HG03045 (cell line): ENCODE measurements around the gene GOLGA2.

Experiments
- ATAC-seq: cut with Tn5 transposase; IDR thresholded peaks from one replicate; pipeline ENCODE4 v1.9.1; 2021; ENCODE audit warnings: mild to moderate bottlenecking, moderate library complexity; ENCODE audit not compliant: unreplicated experiment

GOLGA2 gene, protein sequence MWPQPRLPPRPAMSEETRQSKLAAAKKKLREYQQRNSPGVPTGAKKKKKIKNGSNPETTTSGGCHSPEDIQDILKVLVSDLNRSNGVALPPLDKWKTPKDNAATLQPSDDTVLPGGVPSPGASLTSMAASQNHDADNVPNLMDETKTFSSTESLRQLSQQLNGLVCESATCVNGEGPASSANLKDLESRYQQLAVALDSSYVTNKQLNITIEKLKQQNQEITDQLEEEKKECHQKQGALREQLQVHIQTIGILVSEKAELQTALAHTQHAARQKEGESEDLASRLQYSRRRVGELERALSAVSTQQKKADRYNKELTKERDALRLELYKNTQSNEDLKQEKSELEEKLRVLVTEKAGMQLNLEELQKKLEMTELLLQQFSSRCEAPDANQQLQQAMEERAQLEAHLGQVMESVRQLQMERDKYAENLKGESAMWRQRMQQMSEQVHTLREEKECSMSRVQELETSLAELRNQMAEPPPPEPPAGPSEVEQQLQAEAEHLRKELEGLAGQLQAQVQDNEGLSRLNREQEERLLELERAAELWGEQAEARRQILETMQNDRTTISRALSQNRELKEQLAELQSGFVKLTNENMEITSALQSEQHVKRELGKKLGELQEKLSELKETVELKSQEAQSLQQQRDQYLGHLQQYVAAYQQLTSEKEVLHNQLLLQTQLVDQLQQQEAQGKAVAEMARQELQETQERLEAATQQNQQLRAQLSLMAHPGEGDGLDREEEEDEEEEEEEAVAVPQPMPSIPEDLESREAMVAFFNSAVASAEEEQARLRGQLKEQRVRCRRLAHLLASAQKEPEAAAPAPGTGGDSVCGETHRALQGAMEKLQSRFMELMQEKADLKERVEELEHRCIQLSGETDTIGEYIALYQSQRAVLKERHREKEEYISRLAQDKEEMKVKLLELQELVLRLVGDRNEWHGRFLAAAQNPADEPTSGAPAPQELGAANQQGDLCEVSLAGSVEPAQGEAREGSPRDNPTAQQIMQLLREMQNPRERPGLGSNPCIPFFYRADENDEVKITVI

GRCh38 chr9:128275198-128276007 lies at the start of gene GOLGA2:
Gene GOLGA2 (minus strand): TSS chr9:128276007. CDS start chr9:128275976, 31 bp downstream.
- peak; percentile 54 for ATAC-seq

GRCh38 chr9:128324401-128324800 lies 48.6 kb upstream of the GOLGA2 start:
- ATAC-seq, result no peak

GRCh38 chr9:128323791-128324190 lies 48.0 kb upstream of the GOLGA2 start:
- no peak for ATAC-seq

- ATAC-seq, result no peak
Observed at GRCh38 chr9:128323212-128323730, 47.5 kb upstream of the GOLGA2 start.

DNA sequence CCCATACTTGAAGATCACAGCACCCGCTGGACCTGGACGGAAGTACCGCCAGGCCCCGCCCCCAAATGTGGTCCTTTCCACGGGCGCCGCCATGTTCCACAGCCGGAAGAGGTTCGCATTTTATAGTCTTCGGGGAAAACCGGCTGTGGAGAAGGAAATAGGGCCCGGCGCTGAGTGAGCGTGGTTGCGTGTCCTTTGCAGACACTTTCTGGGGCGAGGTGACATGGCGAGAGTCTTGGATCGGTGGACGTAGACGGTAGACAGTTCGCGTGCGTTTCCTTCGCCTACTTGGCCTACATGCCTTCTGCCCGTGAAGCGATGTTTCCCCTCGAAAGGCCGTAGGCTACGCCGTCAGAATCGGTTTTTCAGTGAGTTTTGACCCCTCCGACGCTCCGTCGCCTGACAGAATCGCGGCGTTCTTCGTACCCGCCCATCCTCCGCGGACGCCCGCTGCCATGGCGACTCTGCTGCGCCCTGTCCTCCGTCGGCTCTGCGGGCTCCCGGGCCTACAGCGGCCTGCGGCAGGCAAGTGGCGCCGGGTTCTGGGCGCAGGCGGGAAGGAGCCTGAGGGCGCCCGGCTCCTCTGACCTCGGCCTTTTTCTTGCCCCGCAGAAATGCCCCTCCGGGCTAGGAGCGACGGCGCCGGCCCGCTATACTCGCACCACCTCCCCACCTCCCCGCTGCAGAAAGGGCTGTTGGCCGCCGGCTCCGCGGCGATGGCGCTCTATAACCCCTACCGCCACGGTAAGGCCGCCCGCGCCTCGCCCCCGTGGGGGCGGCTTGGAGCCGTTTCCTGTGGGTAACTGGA lies 46.8 kb upstream of the GOLGA2 start, which contains the start of the genes COQ4 and TRUB2:
Gene COQ4 (plus strand): TSS at position 436 of the 808 bp plus-strand sequence. CDS start 20 bp downstream, at position 456.
Gene TRUB2 (minus strand): TSS at position 44 of the 808 bp plus-strand sequence. CDS start 39 bp downstream, at position 5.
- ATAC-seq, result peak; percentile 82

- ATAC-seq, result peak; percentile 5
Observed at GRCh38 chr9:128321879-128322403, 46.1 kb upstream of the GOLGA2 start.

GRCh38 chr9:128321343-128321742 lies 45.5 kb upstream of the GOLGA2 start:
- ATAC-seq, result no peak

GRCh38 chr9:128317629-128318028 lies 41.8 kb upstream of the GOLGA2 start:
- ATAC-seq, result no peak

- ATAC-seq, result no peak
Observed at GRCh38 chr9:128316421-128316820, 40.6 kb upstream of the GOLGA2 start.

- no peak for ATAC-seq
Observed at GRCh38 chr9:128314697-128315096, 38.9 kb upstream of the GOLGA2 start.

- no peak for ATAC-seq
Observed at GRCh38 chr9:128310461-128310860, 34.7 kb upstream of the GOLGA2 start.

DNA sequence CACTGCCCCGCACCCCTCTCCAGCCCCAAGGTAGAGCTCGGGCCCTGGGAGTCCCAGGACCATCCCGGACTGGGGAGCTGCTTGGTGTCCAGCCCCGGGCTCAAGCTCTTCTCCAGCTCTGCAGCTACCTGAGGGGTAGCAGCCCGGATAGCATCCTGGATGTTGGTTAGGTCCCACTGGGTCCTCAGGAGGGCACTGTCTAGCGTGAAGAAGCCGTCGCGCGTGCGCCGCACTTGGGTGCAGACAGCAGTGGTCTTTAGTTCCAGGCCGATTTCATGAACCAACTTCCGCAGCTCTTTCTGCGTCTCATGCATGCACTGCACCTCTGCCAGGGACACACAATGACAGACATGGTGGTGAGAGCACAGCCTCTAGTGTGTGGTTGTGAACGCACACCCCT lies 33.7 kb upstream of the GOLGA2 start:
- no peak for ATAC-seq

DNA sequence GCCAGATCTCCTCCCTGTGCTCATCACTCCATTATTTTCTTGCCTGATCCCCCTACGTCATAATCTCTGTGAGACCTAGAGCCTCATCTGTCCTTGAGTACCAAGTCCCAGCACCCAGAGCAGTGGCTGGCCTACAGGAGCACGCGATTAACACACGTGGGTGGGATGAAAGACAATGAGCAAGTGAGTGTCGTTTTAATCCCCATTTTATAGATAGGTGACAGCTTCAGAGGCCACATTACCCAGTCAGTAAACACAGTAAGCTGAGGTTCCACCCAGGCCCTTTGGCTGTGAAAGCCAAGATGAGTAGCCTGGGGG lies 29.1 kb upstream of the GOLGA2 start:
- ATAC-seq, result no peak

GRCh38 chr9:128304136-128304970 lies 28.5 kb upstream of the GOLGA2 start:
- ATAC-seq, result no peak

DNA sequence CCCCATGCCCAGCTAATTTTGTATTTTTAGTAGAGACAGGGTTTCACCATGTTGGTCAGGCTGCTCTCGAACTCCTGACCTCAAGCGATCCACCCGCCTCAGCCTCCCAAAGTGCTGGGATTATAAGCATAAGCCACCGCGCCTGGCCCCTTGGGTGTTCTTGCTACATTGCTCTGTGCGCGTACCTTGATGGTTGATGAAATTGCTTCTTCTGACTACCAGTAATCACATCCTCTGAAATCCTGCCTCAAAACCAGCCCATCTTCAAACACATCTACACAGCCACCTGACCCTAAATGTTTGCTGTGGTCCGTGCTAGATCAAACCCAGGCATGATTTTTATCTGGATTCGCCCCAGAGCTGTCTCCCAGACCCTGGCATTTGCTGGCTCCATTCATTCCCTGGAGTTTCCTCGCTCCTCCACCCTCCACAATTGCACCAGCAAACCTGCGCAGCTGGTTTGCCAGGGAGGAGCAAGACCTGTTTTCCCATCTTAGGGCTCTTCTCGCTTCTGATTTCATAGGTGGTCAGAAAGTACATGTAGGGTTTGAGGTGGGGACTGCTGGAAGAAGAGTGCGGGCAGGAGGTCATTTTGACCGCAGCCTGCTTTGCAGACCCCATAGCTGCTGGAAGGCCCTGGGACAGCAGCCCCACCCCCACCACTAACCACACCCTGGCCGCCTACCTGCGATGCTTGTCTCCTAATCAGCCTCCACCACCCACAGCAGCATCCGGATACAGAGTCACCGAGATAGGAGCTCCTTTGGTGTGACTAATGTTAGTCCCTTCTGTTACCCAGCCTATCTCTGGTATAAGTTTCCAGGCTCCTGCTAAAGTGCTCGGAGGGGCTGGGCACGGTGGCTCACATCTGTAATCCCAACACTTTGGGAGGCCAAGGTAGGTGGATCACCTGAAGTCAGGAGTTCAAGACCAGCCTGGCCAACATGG lies 23.0 kb upstream of the GOLGA2 start:
- no peak for ATAC-seq

DNA sequence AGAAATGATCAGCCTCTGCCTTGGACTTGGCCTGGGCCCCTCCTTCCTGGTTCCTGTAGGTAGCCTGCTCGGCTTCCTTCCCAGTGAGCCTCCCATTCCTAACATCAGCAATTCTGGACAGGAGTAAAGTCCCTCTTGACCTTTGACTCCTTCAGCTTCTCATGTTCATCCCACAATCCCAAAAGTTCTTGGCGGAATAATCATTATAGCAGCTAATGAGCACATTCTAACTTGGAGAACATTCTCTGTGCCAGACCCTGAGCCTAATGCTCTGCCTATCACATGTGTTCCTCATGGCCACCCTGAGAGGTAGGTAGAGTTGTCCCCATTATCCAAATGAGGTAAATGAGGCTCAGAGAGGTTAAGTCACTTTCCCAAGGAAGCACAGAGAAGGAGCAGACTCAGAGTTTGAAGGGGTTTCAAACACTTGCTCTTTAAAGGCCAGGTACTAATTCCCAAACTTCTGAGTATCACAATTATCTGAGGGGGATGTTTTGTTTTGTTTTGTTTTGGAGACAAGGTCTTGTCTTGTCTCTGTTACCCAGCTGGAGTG lies 21.5 kb upstream of the GOLGA2 start:
- no peak for ATAC-seq
